Dendritic cell treated with granulocyte-macrophage colony-stimulating factor and Interleukin-4, amounts not matched to agents 40 ng/mL and 50 ng/mL, for 4 days (primary cell): ENCODE data around the gene CENPN.

Source experiments
- H3K27ac Mint-ChIP-seq: one replicate; pipeline ENCODE4 v1.8.0; 2022; ENCODE audit warnings: mild to moderate bottlenecking, mixed read lengths
- H3K27me3 Mint-ChIP-seq: one replicate; pipeline ENCODE4 v1.8.0; 2022; ENCODE audit warnings: mild to moderate bottlenecking, mixed read lengths
- H3K36me3 Mint-ChIP-seq: one replicate; pipeline ENCODE4 v1.8.0; 2022; ENCODE audit warnings: low read depth, mixed read lengths
- H3K4me1 Mint-ChIP-seq: one replicate; pipeline ENCODE4 v1.8.0; 2022; ENCODE audit warnings: low read depth, mixed read lengths
- H3K4me3 Mint-ChIP-seq: one replicate; pipeline ENCODE4 v1.8.0; 2022; ENCODE audit warnings: mild to moderate bottlenecking, moderate library complexity, mixed read lengths
- H3K9me3 Mint-ChIP-seq: one replicate; pipeline ENCODE4 v1.8.0; 2022; ENCODE audit warnings: mixed read lengths
- intact Hi-C: fragments of 100-400 bp; cut with micrococcal nuclease; formaldehyde crosslinking; loops from one replicate; pipeline ENCODE4 v1.15.0; 2022

Gene CENPN

GRCh38 chr16:80982646-80983045, 24.4 kb upstream of the CENPN start:
- H3K36me3 Mint-ChIP-seq: peaks cover 57% of the 10 kb centered on the region
- no peak overlapping the region for H3K4me3 Mint-ChIP-seq
- no peaks in the 10 kb centered on the region for H3K27me3 Mint-ChIP-seq
- H3K9me3 Mint-ChIP-seq: no peaks in the 10 kb centered on the region
- no peak overlapping the region for H3K27ac Mint-ChIP-seq
- intact Hi-C loops: no loop called here
- no peaks in the 10 kb centered on the region for H3K4me1 Mint-ChIP-seq

GRCh38 chr16:80984124-80984892, 22.7 kb upstream of the CENPN start:
- Mint-ChIP-seq H3K4me3 (no peak overlapping the region), H3K4me1 (no peaks in the 10 kb centered on the region), H3K27ac (no peak overlapping the region), H3K9me3 (no peaks in the 10 kb centered on the region), H3K36me3 (peaks cover 50% of the 10 kb centered on the region), H3K27me3 (no peaks in the 10 kb centered on the region)
- intact Hi-C loops: no loop called here

DNA sequence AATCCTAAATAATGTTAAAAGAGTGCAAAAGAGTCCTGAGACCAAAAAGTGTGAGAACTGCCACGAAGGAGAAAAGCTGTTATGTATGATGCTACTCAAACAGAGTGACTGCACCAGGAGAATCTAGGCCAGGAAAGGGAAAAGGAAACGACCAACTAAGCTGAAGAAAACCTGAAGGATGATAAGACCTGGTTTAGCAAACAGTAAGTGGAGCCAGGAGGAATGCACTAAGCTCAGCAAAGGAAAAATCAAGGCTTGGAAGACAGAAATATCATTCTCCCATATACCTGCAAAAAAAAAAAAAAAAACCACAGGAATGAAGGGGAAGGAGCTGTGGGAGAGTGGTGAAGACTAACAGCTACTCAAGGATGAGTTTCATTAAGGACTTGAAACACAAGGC, 21.4 kb upstream of the CENPN start:
- intact Hi-C loops: no loop called here
- no peak overlapping the region for H3K27ac Mint-ChIP-seq
- H3K36me3 Mint-ChIP-seq: peaks cover 53% of the 10 kb centered on the region
- no peaks in the 10 kb centered on the region for H3K4me1 Mint-ChIP-seq
- no peaks in the 10 kb centered on the region for H3K27me3 Mint-ChIP-seq
- H3K4me3 Mint-ChIP-seq: no peak overlapping the region
- H3K9me3 Mint-ChIP-seq: no peaks in the 10 kb centered on the region

DNA sequence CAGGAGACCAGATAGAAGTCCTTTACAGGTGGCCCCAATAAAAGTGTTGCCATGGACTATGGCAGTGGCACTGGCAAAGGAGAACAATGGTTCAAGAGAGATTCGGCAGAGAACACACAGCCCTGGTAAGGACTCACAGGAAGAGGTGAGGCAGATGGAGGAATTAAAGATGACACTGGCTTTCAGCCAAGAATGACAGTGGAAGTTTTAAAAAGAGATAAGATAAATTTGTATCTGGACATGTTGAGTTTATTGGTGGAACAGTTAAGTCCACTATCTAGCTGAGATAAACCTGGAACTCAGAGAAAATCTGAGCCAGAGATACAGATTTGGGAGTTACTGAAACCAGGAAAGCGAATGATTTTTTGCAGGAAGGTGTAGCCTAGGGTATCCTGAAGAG, 20.5 kb upstream of the CENPN start:
- Mint-ChIP-seq H3K4me1 (peaks cover 4% of the 10 kb centered on the region), H3K9me3 (no peaks in the 10 kb centered on the region), H3K4me3 (no peak overlapping the region), H3K27ac (no peak overlapping the region), H3K36me3 (peaks cover 58% of the 10 kb centered on the region), H3K27me3 (no peaks in the 10 kb centered on the region)
- intact Hi-C loops: no loop called here

DNA sequence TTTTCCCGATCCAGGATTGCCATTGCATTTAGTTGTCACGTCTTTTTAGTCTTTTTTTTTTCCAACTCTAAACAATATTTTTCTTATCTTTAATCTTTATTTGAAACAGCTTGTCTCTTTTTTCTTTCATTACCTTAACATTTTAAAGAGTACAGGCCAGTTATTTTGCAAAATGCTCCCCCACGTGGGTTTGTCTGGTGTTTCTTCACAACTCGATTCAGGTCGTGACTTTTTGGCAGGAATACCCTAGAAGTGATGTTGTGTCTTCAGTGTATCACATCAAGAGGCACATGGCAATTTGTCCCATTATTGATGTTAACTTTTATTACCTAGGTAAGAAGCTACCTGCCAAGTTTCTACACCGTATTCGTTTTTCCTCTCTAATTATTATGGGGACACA, 18.3 kb upstream of the CENPN start:
- peaks cover 77% of the 10 kb centered on the region for H3K36me3 Mint-ChIP-seq
- H3K4me3 Mint-ChIP-seq: no peak overlapping the region
- H3K9me3 Mint-ChIP-seq: no peaks in the 10 kb centered on the region
- peaks cover 8% of the 10 kb centered on the region for H3K4me1 Mint-ChIP-seq
- H3K27ac Mint-ChIP-seq: no peak overlapping the region
- intact Hi-C loops: no loop called here
- no peaks in the 10 kb centered on the region for H3K27me3 Mint-ChIP-seq

DNA sequence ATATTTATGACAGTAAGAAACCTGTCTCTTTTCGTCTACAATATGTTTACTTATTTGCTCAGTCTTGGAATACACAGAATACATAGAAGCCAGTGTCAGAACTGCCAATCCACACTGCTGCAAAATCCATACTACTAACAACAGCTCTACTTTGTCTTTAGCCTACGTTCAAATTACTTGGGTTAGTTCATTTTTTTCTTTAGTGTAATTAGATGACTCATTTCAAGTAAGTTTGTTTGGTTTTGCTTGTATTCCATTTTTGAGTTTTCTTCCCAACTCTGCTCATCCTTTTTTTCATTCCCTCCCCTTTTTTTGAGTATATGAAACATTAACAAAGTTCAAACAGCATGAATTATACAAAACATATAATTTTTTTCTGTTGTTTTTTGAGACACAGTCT, 17.2 kb upstream of the CENPN start:
- H3K9me3 Mint-ChIP-seq: no peaks in the 10 kb centered on the region
- H3K4me1 Mint-ChIP-seq: peaks cover 14% of the 10 kb centered on the region
- peaks cover 79% of the 10 kb centered on the region for H3K36me3 Mint-ChIP-seq
- no peak overlapping the region for H3K27ac Mint-ChIP-seq
- no peak overlapping the region for H3K4me3 Mint-ChIP-seq
- intact Hi-C loops: no loop called here
- H3K27me3 Mint-ChIP-seq: no peaks in the 10 kb centered on the region

- intact Hi-C loops: no loop called here
- H3K27me3 Mint-ChIP-seq: no peaks in the 10 kb centered on the region
- H3K36me3 Mint-ChIP-seq: peaks cover 84% of the 10 kb centered on the region
- H3K4me1 Mint-ChIP-seq: peaks cover 14% of the 10 kb centered on the region
- no peaks in the 10 kb centered on the region for H3K9me3 Mint-ChIP-seq
- H3K27ac Mint-ChIP-seq: no peak overlapping the region
- no peak overlapping the region for H3K4me3 Mint-ChIP-seq
These were observed 16.4 kb upstream of the CENPN start for GRCh38 chr16:80990577-80990976.

DNA sequence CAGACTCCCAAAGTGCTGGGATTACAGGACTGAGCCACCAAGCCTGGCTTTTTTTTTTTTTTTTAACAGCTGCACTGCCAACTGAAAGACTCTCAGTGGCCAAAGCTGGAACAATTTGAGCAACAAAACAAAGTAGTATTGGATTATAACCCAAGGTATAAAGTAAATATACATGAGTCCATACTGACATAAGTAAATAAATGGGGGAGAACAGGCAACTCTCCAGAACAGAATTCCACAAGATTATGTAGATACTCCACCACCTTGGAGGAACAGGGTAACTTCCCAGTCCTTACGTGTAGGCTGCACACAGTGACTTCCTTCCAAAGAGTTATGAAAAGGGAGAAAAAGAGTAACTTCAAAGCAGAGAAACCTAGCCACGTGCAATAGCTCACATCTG, 16.0 kb upstream of the CENPN start:
- intact Hi-C loops: no loop called here
- Mint-ChIP-seq H3K4me3 (no peak overlapping the region), H3K4me1 (peaks cover 14% of the 10 kb centered on the region), H3K36me3 (peaks cover 83% of the 10 kb centered on the region), H3K27me3 (no peaks in the 10 kb centered on the region), H3K27ac (no peak overlapping the region), H3K9me3 (no peaks in the 10 kb centered on the region)

DNA sequence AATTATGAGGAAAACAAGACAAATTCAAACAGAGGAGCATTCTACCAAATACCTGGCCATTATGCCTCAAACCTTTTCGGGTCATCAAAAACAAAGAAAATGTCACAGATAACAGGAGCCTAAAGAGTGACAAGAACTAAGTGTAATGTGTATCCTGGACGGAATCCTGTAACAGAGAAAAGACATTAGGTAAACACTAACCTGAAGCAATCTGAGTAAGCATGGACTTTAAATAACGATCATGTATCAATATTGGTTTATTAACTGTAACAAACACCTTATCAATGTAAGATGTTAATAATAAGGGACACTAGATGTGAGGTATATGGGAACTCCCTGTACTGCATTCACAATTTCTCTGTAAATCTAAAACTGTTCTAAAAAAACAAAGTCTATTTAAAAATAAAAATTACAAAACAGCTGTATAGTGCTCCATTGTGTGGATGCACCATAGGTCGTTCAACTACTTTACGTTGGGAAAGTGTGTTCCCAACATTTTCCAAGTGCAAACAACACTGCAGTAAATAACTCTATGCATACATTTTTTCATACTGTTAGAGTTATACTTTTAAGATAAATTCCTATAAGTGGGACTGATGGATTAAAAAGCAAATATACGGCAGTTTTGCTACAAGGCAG, 15.1 kb upstream of the CENPN start:
- H3K27me3 Mint-ChIP-seq: no peaks in the 10 kb centered on the region
- no peak overlapping the region for H3K27ac Mint-ChIP-seq
- H3K4me3 Mint-ChIP-seq: no peak overlapping the region
- H3K4me1 Mint-ChIP-seq: peaks cover 14% of the 10 kb centered on the region
- intact Hi-C loops: no loop called here
- H3K36me3 Mint-ChIP-seq: peaks cover 76% of the 10 kb centered on the region
- no peaks in the 10 kb centered on the region for H3K9me3 Mint-ChIP-seq

DNA sequence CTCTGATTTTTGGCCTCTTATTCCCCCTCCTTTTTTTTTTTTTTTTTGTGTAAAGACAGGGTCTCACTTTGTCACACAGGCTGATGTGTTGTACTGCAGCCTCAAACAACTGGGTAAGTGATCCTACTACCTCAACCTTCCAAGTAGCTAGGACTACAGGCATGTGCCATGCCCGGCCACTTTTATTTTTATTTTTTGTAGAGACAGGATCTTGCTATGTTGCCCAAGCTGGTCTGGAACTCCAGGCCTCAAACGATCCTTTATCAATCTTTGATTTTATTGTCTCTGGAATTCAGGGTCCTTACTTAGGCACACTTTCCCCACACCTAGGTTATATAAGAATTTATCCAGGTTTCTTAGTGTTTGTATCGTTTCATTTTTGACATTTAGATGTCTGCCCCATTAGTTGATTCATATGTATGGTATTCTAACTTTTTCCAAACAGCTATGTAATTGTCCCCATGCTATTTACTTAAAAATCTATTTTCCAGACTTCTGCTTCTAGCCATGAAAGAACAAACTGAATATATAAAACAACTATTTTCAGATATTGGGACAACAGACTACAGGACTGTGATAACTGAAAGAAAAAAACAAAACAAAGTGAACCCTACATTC, 14.2 kb upstream of the CENPN start:
- intact Hi-C loops: no loop called here
- Mint-ChIP-seq H3K36me3 (peaks cover 67% of the 10 kb centered on the region), H3K27ac (peak overlapping the region; percentile 13)

GRCh38 chr16:80993307-80993706, 13.7 kb upstream of the CENPN start:
- intact Hi-C loops: no loop called here
- H3K9me3 Mint-ChIP-seq: no peaks in the 10 kb centered on the region
- H3K36me3 Mint-ChIP-seq: peaks cover 62% of the 10 kb centered on the region
- no peaks in the 10 kb centered on the region for H3K27me3 Mint-ChIP-seq
- H3K4me1 Mint-ChIP-seq: peaks cover 14% of the 10 kb centered on the region
- H3K27ac Mint-ChIP-seq: peak overlapping the region; percentile 13
- H3K4me3 Mint-ChIP-seq: no peak overlapping the region

More for the DNA sequence above, 14.2 kb upstream of the CENPN start:
- Mint-ChIP-seq H3K9me3 (no peaks in the 10 kb centered on the region), H3K4me1 (peaks cover 14% of the 10 kb centered on the region), H3K27me3 (no peaks in the 10 kb centered on the region), H3K4me3 (no peak overlapping the region)

- peaks cover 19% of the 10 kb centered on the region for H3K4me1 Mint-ChIP-seq
- H3K9me3 Mint-ChIP-seq: no peaks in the 10 kb centered on the region
- intact Hi-C loops: no loop called here
- H3K4me3 Mint-ChIP-seq: no peak overlapping the region
- no peaks in the 10 kb centered on the region for H3K27me3 Mint-ChIP-seq
- H3K36me3 Mint-ChIP-seq: peaks cover 60% of the 10 kb centered on the region
- H3K27ac Mint-ChIP-seq: no peak overlapping the region
These were observed 13.2 kb upstream of the CENPN start for GRCh38 chr16:80993834-80994233.

DNA sequence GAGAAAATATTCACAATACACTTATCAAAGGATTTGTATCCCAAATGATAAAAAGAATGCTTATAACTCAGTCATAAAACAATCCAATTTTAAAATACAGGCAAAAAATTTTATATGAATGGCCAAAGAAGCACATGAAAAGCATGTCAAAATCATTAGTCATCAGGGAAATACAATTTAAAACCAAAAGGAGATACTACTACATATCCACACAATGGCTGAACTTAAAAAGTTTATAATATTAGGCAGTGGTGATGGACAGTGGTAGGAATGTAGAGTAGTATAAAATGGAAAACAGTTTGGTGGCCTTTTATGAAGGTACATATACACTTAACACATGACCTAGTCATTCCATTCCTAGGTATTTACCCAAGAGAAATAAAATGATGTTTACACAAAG, 12.6 kb upstream of the CENPN start:
- no peak overlapping the region for H3K4me3 Mint-ChIP-seq
- peaks cover 25% of the 10 kb centered on the region for H3K4me1 Mint-ChIP-seq

GRCh38 chr16:80996688-80997138, 10.3 kb upstream of the CENPN start:
- Mint-ChIP-seq H3K4me1 (peaks cover 35% of the 10 kb centered on the region), H3K9me3 (no peaks in the 10 kb centered on the region), H3K4me3 (peak overlapping the region; percentile 66), H3K36me3 (peaks cover 36% of the 10 kb centered on the region), H3K27ac (peak overlapping the region; percentile 90), H3K27me3 (no peaks in the 10 kb centered on the region)
- intact Hi-C loops: loop anchor here (1.0 kb wide), 1 partner anchor 10 kb away; the partner anchor contains the start of gene CMC2

More for the DNA sequence above, 12.6 kb upstream of the CENPN start:
- Mint-ChIP-seq H3K36me3 (peaks cover 58% of the 10 kb centered on the region), H3K9me3 (no peaks in the 10 kb centered on the region), H3K27me3 (no peaks in the 10 kb centered on the region), H3K27ac (no peak overlapping the region)
- intact Hi-C loops: no loop called here
